ENCODE results near the gene CACNA2D3.

GRCh38 chr3:54197509-54197908 is 75.2 kb downstream of the CACNA2D3 start:
- TF ChIP-seq POLR2AphosphoS5 (IDR thresholded peaks at IDR 0.05; ENCODE audit: borderline replicate concordance, low read depth, low read length) (no peak), EZH2 (IDR thresholded peaks at IDR 0.05) (no peak)
